Embryonic facial prominence (tissue), 1 donor: ENCODE measurements around the gene CA10.
A peak's percentile ranks its signal among the peaks of the same experiment; 100 is the strongest.

Experiments
- DNase-seq: peaks from one replicate; pipeline ENCODE4 v3.0.0-alpha.2; 2016; ENCODE audit errors: extremely low spot score

Gene CA10

GRCh38 chr17:51731941-51732722, 426.4 kb downstream of the CA10 start:
- DNase-seq, result no peak

GRCh38 chr17:51730303-51731050, 428.0 kb downstream of the CA10 start:
- DNase-seq, result peak; percentile 50

DNA sequence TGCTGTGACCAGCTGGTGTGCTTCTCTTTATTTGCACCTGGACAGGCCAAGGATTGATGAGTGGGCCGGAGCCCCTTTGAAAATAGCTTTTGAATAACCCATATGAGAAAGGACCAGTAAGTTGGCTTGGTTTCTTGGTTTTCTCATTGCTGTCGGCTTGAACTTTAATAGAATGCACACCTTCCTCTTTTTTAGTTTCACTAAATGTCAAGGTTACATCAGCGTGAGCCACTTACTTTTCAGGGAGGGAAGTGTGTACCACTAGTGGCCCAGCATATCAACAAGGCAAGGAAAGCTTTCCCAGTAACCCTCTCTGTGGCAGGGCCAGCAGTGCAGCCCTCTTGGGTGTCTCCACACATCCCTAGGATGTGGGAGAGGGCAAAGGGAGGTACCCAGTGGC, 433.3 kb downstream of the CA10 start:
- no peak for DNase-seq

DNA sequence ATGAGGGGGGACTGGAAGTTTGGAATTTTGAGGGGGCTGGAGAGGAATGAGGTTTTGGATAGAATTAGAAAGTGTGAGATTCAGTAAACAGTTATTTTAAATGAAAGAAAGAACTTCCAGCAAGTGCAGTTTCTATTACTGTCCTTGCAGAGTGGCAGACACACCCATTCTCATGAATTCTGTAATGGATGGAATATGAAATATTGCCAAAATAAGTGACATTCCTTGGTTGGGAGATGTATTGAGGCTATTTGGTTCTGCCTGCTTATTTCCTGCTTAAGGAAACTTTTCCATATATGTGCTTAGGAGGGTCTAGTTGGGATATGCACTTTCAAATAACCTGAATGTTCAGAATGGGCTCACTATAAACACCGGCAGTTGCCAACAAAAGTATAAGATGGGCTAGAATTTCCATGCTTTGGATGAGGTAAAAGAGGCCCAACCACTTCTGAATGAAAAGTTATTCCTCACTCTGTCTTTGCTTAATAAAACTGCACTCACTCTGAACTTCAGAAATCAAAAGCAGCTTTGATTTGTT, 434.4 kb downstream of the CA10 start:
- no peak for DNase-seq

GRCh38 chr17:51722994-51723393, 435.5 kb downstream of the CA10 start:
- no peak for DNase-seq

DNA sequence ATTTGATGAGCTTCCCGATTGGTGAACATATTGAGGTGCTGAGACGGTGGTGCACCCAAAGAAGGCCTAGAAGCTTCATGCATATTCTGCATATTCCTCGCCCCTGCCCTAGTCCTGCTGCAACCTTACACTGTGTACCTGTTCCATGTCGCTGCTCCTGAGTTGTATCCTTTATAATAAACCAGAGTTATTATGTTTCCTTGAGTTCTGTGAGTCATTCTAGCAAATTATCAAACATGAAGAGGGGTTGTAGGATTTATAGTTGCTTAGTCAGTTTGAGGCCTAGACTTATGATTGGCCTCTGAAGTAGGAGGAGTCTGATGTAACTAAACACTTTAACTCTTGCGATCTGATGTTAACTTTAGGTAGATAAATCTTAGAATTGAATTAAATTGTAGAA, 436.8 kb downstream of the CA10 start:
- no peak for DNase-seq

- no peak for DNase-seq
These were observed 438.1 kb downstream of the CA10 start for GRCh38 chr17:51720439-51720838.

- DNase-seq, result no peak
These were observed 439.5 kb downstream of the CA10 start for GRCh38 chr17:51718983-51719382.

- DNase-seq, result no peak
These were observed 446.9 kb downstream of the CA10 start for GRCh38 chr17:51711581-51711980.

GRCh38 chr17:51710634-51710979, 447.9 kb downstream of the CA10 start:
- DNase-seq, result no peak

DNA sequence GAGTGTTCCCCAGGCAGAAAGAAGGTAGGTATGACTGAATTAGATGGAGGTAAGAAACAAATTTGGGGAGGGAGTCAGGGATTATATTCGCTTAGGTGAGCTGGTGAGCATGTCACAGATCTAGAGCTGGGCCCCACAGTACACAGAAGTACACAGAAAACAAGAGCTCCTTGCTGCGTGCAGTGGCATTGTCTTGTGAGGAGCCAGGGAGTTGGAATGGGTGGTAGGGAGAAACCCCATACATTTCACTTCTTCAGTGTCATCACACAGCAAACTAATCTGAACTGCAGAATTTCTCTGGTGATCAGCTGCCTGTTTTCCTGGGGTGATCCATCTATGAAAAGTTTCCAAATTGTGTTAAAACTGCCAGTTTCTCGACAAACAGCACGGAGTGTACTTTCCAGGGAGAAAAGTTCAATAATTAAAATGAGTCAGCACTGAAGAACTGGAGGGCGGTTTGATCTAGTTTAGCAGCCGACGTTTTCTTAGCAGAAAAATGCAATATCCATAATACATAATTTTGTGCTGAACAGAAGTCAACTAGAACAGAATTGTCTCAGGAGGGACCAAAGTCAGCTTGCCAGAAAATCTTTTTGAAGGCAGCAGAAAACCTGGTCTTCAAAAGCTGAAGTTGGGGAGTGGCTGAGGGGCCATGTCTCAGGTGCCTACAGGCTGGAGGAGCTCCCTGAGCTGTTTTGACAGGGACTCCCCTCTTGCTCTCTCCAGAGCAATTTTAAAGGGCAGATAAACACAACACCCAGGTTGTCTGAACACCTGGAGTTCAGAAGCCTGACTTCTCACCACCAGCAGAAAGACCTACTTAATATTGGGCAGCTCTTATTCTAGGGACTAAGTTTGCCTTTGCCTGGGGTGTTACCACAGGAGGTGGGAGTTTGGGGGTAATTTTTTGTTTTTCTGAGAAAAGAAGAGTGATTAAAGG, 448.6 kb downstream of the CA10 start:
- DNase-seq, result no peak

GRCh38 chr17:51707216-51707615, 451.3 kb downstream of the CA10 start:
- DNase-seq, result no peak

DNA sequence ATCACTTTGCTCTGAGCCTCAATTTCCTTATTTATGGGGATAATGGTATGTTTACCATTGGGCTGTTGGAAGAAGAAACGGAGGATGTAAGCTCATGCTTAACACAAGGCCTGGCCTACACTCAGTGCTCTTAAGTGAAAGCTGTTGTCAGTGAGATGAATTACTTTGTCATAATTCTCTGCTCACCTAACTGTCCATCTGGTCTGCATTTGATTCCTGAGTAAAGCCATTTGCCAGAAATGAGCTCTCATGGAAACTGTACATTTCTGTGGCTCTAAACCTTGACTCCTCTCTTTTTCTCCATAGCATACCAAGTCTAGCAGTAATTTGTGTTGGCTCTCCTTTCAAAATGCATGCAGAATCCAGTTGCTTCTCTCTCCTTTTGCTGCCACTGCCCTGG, 452.4 kb downstream of the CA10 start:
- DNase-seq, result no peak

GRCh38 chr17:51703361-51704341, 454.9 kb downstream of the CA10 start:
- DNase-seq, result no peak

- DNase-seq, result no peak
These were observed 455.6 kb downstream of the CA10 start for GRCh38 chr17:51702963-51703360.

GRCh38 chr17:51701501-51701900, 457.0 kb downstream of the CA10 start:
- DNase-seq, result no peak

DNA sequence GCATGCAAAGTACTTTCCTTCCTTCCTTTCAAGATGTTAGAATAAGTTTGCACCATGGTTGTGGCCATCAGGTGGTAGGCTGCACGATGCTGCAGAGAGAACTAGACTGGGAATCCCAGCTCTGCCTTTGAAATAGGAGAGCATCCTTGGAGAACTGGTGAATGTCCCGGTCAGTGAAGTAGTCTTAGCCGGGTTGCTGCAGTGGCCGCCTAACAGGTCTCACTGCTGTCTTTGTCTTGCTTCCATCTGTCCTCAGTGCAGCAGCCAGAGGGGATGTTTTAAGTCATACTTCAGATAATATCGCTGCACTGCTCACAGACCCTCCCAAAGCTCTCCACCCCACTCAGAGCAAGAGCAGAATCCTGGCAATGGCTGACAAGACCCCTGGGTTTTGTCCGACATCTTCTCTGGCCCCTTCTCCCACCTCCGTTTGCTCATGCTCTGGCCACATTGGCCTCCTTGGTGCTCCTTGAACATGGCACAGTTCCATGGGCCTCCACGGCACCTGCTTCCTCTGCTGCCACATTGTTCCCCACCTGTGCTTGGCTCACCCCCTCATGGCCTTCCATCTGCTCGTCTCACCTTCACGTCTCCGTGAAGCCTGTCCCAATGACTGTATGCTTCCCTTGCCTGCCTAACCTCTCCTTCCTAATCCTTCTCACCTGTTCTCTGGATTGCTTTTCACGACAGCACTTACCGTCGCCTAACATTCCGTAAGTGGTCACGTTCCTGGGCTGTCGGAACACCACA, 458.3 kb downstream of the CA10 start:
- DNase-seq, result no peak

DNA sequence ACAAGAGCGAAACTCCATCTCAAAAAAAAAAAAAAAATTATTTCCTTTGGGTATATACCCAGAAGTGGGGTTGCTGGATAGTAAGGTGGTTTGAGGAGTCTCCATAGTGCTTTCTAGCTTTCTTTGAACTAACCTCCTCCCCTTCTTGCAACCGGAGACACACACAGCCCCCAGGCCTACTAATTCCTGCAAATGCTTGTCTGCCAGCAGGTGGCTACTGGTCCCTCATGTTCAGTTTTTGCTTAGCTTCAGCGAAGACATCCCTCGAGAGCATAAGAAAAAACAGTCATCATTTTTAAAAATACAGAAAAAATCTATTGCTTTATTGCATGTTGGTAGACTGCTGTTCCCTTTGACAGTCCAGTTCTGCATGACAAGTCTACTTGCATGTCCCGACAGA, 459.2 kb downstream of the CA10 start:
- DNase-seq, result no peak

DNA sequence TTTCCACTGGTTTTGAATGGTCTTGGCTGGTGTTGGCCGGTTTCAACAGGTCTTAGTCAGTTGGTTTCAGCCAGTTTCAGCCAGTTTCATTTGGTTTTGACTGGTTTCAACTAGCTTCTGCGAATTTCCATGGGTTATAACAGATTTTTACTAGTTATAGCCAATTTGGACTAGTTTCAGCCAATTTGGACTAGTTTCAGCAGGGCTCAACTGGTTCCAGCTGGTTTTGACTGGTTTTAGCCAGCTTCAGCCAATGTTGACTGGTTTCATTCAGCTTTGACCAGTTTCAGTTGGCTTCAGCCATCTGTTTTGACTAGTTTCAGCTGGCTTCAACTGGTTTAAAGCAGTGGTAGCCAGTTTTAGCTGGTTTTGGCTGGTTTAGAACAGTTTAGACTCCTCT, 465.6 kb downstream of the CA10 start:
- DNase-seq, result no peak

- DNase-seq, result no peak
These were observed 470.6 kb downstream of the CA10 start for GRCh38 chr17:51687887-51688286.
